Smooth muscle cell of the brain vasculature (primary cell): ENCODE results near the gene TARS3.

Experiments
- DNase-seq: peaks from one replicate; pipeline ENCODE4 v3.0.0-alpha.2; 2012; ENCODE audit warnings: low read depth, low spot score

The TARS3 gene

GRCh38 chr15:101607108-101607507 is 117.2 kb downstream of the TARS3 start:
- DNase-seq = no peak

DNA sequence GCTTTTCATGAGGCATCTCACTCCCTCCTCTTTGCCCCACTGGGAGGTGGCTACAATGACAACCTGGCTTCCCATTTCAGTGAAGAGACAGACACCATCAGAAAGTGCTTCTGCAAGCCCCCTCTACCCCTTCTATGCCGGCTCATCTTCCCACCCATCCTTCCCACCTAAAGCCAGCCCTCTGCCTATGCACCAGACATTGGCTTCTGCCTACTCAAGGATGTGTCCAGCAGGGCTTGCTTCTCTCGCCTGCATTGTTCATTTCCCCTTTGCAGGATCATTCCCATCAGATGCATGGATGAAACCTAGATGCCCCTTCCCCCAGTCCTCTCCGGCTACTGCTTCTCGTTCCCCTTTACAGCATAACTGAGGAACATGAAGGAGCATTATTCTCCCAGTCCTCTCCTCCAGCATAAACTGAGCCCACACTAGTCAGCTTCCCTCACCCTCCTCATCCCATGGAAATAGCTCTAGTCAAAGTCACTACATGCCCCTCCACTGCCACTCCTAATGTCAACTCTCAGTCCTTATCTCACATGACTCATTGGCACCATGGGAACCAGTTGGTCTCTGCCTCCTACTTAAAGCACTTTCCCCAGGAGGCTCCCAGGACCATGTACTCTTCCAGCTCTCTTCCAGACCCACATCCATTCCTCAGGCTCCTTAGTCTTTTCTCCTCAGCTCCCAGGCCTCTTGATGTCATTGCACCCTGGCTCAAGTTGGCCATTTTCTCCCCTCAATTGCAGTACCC is 120.0 kb downstream of the TARS3 start:
- DNase-seq = no peak
